RKO (cell line): ENCODE measurements around the gene BEND2.

Source experiments
- DNase-seq: peaks from one replicate; pipeline ENCODE4 v3.0.0-alpha.2; 2016; ENCODE audit warnings: low spot score

The BEND2 gene

GRCh38 chrX:18136816-18137215, 83.9 kb downstream of the BEND2 start:
- no peak for DNase-seq

GRCh38 chrX:18133605-18134004, 87.1 kb downstream of the BEND2 start:
- no peak for DNase-seq

GRCh38 chrX:18129690-18130089, 91.0 kb downstream of the BEND2 start:
- DNase-seq, result no peak

GRCh38 chrX:18126971-18127370, 93.7 kb downstream of the BEND2 start:
- DNase-seq, result no peak

GRCh38 chrX:18119856-18120255, 100.8 kb downstream of the BEND2 start:
- no peak for DNase-seq
